OCI-LY1 (cell line): Measurements from ENCODE around the gene SLC37A1.

ENCODE experiments used
- H2AFZ ChIP-seq: fragments of 200-600 bp; sonication (generic), shearing (Covaris generic); 2 replicates; pipeline ENCODE4 v1.6.0; 2014; ENCODE audit warnings: antibody characterized with exemption, mild to moderate bottlenecking, low read length
- H3F3A ChIP-seq: fragments of 200-600 bp; sonication (generic), shearing (Covaris generic); 2 replicates; pipeline ENCODE4 v1.6.0; 2014; ENCODE audit warnings: mild to moderate bottlenecking, antibody characterized with exemption, low read length, moderate library complexity; ENCODE audit not compliant: insufficient read depth
- H3K27ac ChIP-seq: fragments of 200-600 bp; sonication (generic); 2 replicates; pipeline ENCODE4 v1.5.1; 2014; ENCODE audit warnings: low read length, mixed run types, mild to moderate bottlenecking, low read depth; ENCODE audit not compliant: poor library complexity, severe bottlenecking
- H3K27me3 ChIP-seq: fragments of 200-600 bp; sonication (generic); 2 replicates; pipeline ENCODE4 v1.6.0; 2014; ENCODE audit warnings: antibody characterized with exemption, mild to moderate bottlenecking, low read length, moderate library complexity; ENCODE audit not compliant: insufficient read depth
- H3K36me3 ChIP-seq: fragments of 200-600 bp; sonication (generic); 2 replicates; pipeline ENCODE4 v1.6.1; 2014; ENCODE audit warnings: mild to moderate bottlenecking, antibody characterized with exemption, low read length, moderate library complexity, mixed read lengths; ENCODE audit not compliant: insufficient read depth
- H3K4me1 ChIP-seq: fragments of 200-600 bp; sonication (generic); 2 replicates; pipeline ENCODE4 v1.5.1; 2014; ENCODE audit warnings: mild to moderate bottlenecking, low read length, moderate library complexity; ENCODE audit not compliant: insufficient read depth, severe bottlenecking
- H3K4me2 ChIP-seq: fragments of 200-600 bp; sonication (generic), shearing (Covaris generic); 2 replicates; pipeline ENCODE4 v1.6.1; 2014; ENCODE audit warnings: low read length
- H3K4me3 ChIP-seq: fragments of 200-600 bp; sonication (generic); 2 replicates; pipeline ENCODE4 v1.5.1; 2014; ENCODE audit warnings: low read length, low read depth, mild to moderate bottlenecking, mixed read lengths; ENCODE audit not compliant: poor library complexity, severe bottlenecking
- H3K79me2 ChIP-seq: fragments of 200-600 bp; shearing (Covaris generic); 2 replicates; pipeline ENCODE4 v1.6.1; 2016; ENCODE audit warnings: mixed run types, low read length, mixed read lengths; ENCODE audit not compliant: insufficient read depth
- H3K9ac ChIP-seq: fragments of 200-600 bp; sonication (generic), shearing (Covaris generic); 2 replicates; pipeline ENCODE4 v1.6.1; 2014; ENCODE audit warnings: mild to moderate bottlenecking, low read length, mixed read lengths
- H3K9me2 ChIP-seq: fragments of 200-600 bp; sonication (generic), shearing (Covaris generic); 2 replicates; pipeline ENCODE4 v1.6.1; 2014; ENCODE audit warnings: low read depth, mild to moderate bottlenecking, low read length, mixed read lengths
- H3K9me3 ChIP-seq: fragments of 200-600 bp; shearing (Covaris generic); 2 replicates; pipeline ENCODE4 v1.6.1; 2014; ENCODE audit warnings: low read length, mixed read lengths
- H4K20me1 ChIP-seq: fragments of 200-600 bp; sonication (generic), shearing (Covaris generic); 2 replicates; pipeline ENCODE4 v1.6.0; 2016; ENCODE audit warnings: mild to moderate bottlenecking, low read length; ENCODE audit not compliant: insufficient read depth
- CTCF ChIP-seq: fragments of 200-600 bp; sonication (generic), shearing (Covaris generic); IDR thresholded peaks from 2 replicates; pipeline ENCODE4 v1.5.1; 2017; ENCODE audit warnings: mild to moderate bottlenecking, antibody characterized with exemption, low read length, moderate library complexity, mixed read lengths
- EZH2 ChIP-seq: fragments of 200-600 bp; sonication (generic), shearing (Covaris generic); IDR thresholded peaks from 2 replicates; pipeline ENCODE4 v1.8.0; 2017; ENCODE audit warnings: borderline replicate concordance, mixed run types, mild to moderate bottlenecking, antibody characterized with exemption, low read length, moderate library complexity, mixed read lengths

SLC37A1 gene

GRCh38 chr21:42544544-42544943 is 30.9 kb downstream of the SLC37A1 start:
- no peaks in the 10 kb centered on the region for H3K9me3 ChIP-seq
- no peaks in the 10 kb centered on the region for H3K9me2 ChIP-seq
- peaks cover 11% of the 10 kb centered on the region for H3K4me1 ChIP-seq
- no peaks in the 10 kb centered on the region for H3F3A ChIP-seq
- H3K27me3 ChIP-seq: no peaks in the 10 kb centered on the region
- no peak overlapping the region for H3K9ac ChIP-seq
- no peaks in the 10 kb centered on the region for H3K79me2 ChIP-seq
- H3K36me3 ChIP-seq: peaks cover 43% of the 10 kb centered on the region
- H3K4me3 ChIP-seq: no peak overlapping the region
- no peak overlapping the region for H3K4me2 ChIP-seq
- H3K27ac ChIP-seq: no peak overlapping the region
- no peak for TF ChIP-seq CTCF
- no peak for TF ChIP-seq EZH2
- no peak overlapping the region for H2AFZ ChIP-seq
- no peaks in the 10 kb centered on the region for H4K20me1 ChIP-seq

- TF ChIP-seq EZH2 (no peak), CTCF (no peak)
- no peak overlapping the region for H2AFZ ChIP-seq
Observed at GRCh38 chr21:42545317-42545716, 31.7 kb downstream of the SLC37A1 start.

GRCh38 chr21:42545745-42546144 is 32.1 kb downstream of the SLC37A1 start:
- TF ChIP-seq EZH2 (no peak), CTCF (no peak)

More at GRCh38 chr21:42545317-42545716, 31.7 kb downstream of the SLC37A1 start:
- H3F3A ChIP-seq: no peaks in the 10 kb centered on the region
- H3K4me3 ChIP-seq: no peak overlapping the region
- H3K4me1 ChIP-seq: peaks cover 11% of the 10 kb centered on the region
- no peaks in the 10 kb centered on the region for H3K79me2 ChIP-seq
- no peak overlapping the region for H3K9ac ChIP-seq
- no peaks in the 10 kb centered on the region for H3K9me2 ChIP-seq
- H3K36me3 ChIP-seq: peaks cover 49% of the 10 kb centered on the region
- no peak overlapping the region for H3K4me2 ChIP-seq
- H4K20me1 ChIP-seq: no peaks in the 10 kb centered on the region
- no peaks in the 10 kb centered on the region for H3K27me3 ChIP-seq
- no peak overlapping the region for H3K27ac ChIP-seq
- no peaks in the 10 kb centered on the region for H3K9me3 ChIP-seq

More at GRCh38 chr21:42545745-42546144, 32.1 kb downstream of the SLC37A1 start:
- Histone ChIP-seq H3K79me2 (no peaks in the 10 kb centered on the region), H3K4me2 (no peak overlapping the region), H3K27me3 (no peaks in the 10 kb centered on the region), H3K9ac (no peak overlapping the region), H2AFZ (no peak overlapping the region), H3K4me3 (no peak overlapping the region), H4K20me1 (no peaks in the 10 kb centered on the region), H3K4me1 (peaks cover 11% of the 10 kb centered on the region), H3K27ac (no peak overlapping the region), H3K9me3 (no peaks in the 10 kb centered on the region), H3K9me2 (no peaks in the 10 kb centered on the region), H3F3A (no peaks in the 10 kb centered on the region), H3K36me3 (peaks cover 49% of the 10 kb centered on the region)
